HUES48 (cell line): ENCODE results near the gene MORN5.

ENCODE experiments used
- H3K27ac ChIP-seq: one replicate; pipeline ENCODE4 v1.7.0; 2013; ENCODE audit warnings: low read depth, low read length, inconsistent platforms
- H3K27me3 ChIP-seq: 2 replicates; pipeline ENCODE4 v1.6.1; 2013; ENCODE audit warnings: mild to moderate bottlenecking, low read length; ENCODE audit not compliant: control insufficient read depth, insufficient read depth
- H3K36me3 ChIP-seq: 2 replicates; pipeline ENCODE4 v1.6.1; 2013; ENCODE audit warnings: low read length; ENCODE audit not compliant: control insufficient read depth, insufficient read depth
- H3K4me1 ChIP-seq: 2 replicates; pipeline ENCODE4 v1.6.1; 2013; ENCODE audit warnings: mild to moderate bottlenecking, low read length; ENCODE audit not compliant: control insufficient read depth, insufficient read depth
- H3K4me3 ChIP-seq: 2 replicates; pipeline ENCODE4 v1.5.1; 2013; ENCODE audit warnings: mild to moderate bottlenecking, low read depth, low read length
- H3K9ac ChIP-seq: 2 replicates; pipeline ENCODE4 v1.6.1; 2013; ENCODE audit warnings: mild to moderate bottlenecking, low read depth, low read length, moderate library complexity
- H3K9me3 ChIP-seq: 2 replicates; pipeline ENCODE4 v1.6.1; 2013; ENCODE audit warnings: low read length; ENCODE audit not compliant: control insufficient read depth, insufficient read depth

Gene MORN5

GRCh38 chr9:122218071-122218934 lies 58.6 kb downstream of the MORN5 start:
- Histone ChIP-seq H3K36me3 (no peaks in the 10 kb centered on the region), H3K27ac (no peak overlapping the region), H3K27me3 (peaks cover 99% of the 10 kb centered on the region), H3K9me3 (no peaks in the 10 kb centered on the region), H3K9ac (no peak overlapping the region), H3K4me3 (peak overlapping the region; percentile 54; the same call in 1 of the 2 replicates), H3K4me1 (peaks cover 29% of the 10 kb centered on the region)

DNA sequence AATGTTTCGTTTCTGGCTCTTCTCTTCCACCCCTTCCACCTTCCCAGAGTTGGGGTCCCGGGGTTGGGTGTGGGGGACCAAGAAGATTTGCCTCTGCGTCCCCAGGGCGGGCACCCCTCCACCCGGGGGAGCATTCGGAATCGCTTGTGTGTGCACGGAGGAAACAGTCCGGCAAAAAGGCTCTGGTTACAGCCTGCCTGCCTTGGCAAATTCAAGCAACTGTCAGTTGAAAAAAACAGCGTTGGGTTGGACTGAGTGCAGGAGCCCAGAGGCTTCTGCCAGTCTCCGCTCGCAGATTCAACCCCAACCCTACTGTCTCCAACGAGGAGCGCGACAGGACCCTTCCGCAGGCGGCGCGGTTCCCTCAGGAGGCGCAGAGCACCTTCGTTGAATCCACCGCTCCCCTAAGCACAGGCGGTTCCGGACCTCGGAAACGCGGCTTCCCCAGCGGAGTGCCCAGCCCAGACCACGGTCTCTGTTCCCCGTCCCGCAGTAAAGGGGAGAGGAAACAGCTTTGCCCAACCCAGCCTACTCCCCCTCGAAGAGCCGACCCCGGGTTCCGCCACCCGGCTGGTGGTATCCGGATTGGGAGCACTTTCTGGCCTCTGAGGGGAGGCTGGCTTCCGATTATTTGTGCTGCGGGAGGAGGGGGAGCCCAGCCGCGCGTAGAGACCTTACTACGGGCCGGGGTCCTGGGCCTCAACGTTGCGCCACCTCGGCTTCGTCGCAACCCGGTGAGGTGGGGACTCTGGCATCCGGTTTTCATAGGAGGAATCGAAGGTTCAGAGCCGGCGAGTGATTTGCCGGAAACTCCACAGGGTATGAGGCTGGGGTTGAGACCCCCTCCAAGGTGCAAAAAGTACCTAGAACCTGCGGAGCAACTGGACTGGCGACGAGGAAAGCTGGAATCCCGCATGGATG lies 59.5 kb downstream of the MORN5 start:
- H3K27ac ChIP-seq: no peak overlapping the region
- no peaks in the 10 kb centered on the region for H3K9me3 ChIP-seq
- no peak overlapping the region for H3K9ac ChIP-seq
- peak overlapping the region; percentile 54 for H3K4me3 ChIP-seq
- H3K27me3 ChIP-seq: peaks cover 100% of the 10 kb centered on the region
- H3K4me1 ChIP-seq: peaks cover 29% of the 10 kb centered on the region
- H3K36me3 ChIP-seq: no peaks in the 10 kb centered on the region

- Histone ChIP-seq H3K9ac (no peak overlapping the region), H3K9me3 (no peaks in the 10 kb centered on the region), H3K36me3 (no peaks in the 10 kb centered on the region), H3K27ac (no peak overlapping the region), H3K4me1 (peaks cover 29% of the 10 kb centered on the region), H3K27me3 (peaks cover 100% of the 10 kb centered on the region), H3K4me3 (peak overlapping the region; percentile 54)
These were observed 60.4 kb downstream of the MORN5 start for GRCh38 chr9:122219856-122220672.

DNA sequence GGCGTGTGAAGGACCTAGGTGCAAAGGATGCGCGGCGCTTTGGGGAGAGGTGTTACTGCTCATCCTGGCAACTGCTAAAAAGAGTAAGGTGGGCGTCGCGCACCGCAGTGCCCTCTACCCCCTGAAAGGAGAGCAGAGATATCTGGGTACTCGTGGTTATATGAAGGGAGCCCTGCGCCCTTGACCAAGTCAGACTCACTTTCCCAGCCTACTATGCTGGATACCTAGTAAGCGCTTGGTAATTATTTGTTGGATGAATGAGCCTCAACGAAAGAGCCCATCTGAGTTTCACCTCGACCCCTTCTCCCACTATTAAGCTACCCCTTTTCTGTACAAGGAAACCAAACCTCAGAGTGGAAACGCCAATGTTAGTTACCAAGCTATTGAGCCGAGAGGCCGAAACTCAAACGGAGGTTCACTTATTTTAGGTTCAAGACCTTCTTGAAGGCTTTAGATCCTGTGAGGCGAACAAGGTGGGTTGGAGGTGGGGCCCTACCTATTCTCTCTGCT lies 61.0 kb downstream of the MORN5 start:
- Histone ChIP-seq H3K27ac (no peak overlapping the region), H3K4me1 (peaks cover 30% of the 10 kb centered on the region), H3K4me3 (peak overlapping the region; percentile 54), H3K36me3 (no peaks in the 10 kb centered on the region), H3K9me3 (no peaks in the 10 kb centered on the region), H3K27me3 (peaks cover 100% of the 10 kb centered on the region), H3K9ac (no peak overlapping the region)

DNA sequence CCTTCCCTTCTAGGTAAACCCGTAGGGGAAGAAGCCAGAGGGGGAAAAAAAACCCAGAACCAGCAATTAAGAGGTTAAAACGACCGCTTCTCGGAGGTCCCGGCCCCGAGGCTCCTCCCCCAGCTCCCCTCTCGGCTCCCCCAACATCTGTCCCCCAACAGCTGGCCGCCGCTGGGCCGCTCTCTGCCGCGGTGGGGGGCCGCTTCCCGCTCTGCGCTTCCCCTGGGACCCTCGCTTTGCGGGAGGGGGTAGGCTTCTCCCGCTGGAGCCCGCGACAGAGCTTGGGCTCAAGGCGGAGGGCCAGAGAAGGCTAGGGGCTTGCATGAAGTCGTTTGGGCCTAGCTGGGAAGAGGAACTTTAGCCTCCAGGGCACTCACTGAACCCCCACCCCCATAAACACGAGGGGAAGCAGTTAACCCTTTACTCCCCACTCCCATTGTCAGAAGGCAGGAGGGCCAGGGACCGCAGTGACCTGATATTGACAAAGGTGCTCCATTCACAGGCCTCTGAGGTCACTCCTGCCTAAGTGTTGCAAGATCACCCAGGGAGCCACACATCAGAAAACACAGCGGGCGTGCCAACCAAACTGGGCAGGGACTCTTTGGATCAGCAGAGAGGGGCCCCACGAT lies 61.6 kb downstream of the MORN5 start:
- no peak overlapping the region for H3K27ac ChIP-seq
- peaks cover 100% of the 10 kb centered on the region for H3K27me3 ChIP-seq

DNA sequence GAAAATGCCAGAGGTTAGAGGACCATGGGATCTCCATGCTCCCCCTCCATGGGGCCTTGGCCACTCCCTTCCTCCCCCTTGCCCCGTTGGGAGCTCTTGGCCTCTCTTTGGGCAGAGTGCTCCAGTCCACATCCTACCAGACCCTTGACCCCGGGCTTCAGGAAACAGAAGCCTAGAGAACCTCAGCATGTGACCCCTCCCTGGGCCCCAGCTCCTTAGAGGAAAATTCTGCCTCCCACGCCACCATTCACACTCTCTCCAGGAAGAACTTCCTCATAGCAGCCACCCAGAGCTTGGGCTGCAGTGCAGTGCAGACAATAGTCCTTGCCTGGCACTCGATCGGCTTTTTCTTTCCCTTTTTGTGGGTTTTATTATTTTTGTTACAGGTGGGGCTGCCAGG lies 63.1 kb downstream of the MORN5 start:
- H3K9me3 ChIP-seq: no peaks in the 10 kb centered on the region
- peaks cover 47% of the 10 kb centered on the region for H3K4me1 ChIP-seq
- no peak overlapping the region for H3K4me3 ChIP-seq
- no peak overlapping the region for H3K27ac ChIP-seq
- peaks cover 100% of the 10 kb centered on the region for H3K27me3 ChIP-seq
- H3K36me3 ChIP-seq: no peaks in the 10 kb centered on the region
- no peak overlapping the region for H3K9ac ChIP-seq

More for the DNA sequence above, 61.6 kb downstream of the MORN5 start:
- no peaks in the 10 kb centered on the region for H3K9me3 ChIP-seq
- peaks cover 36% of the 10 kb centered on the region for H3K4me1 ChIP-seq
- no peak overlapping the region for H3K9ac ChIP-seq
- H3K36me3 ChIP-seq: no peaks in the 10 kb centered on the region
- H3K4me3 ChIP-seq: peak overlapping the region; percentile 54

- H3K27me3 ChIP-seq: peaks cover 99% of the 10 kb centered on the region
- H3K4me1 ChIP-seq: peaks cover 47% of the 10 kb centered on the region
- no peak overlapping the region for H3K9ac ChIP-seq
- H3K36me3 ChIP-seq: no peaks in the 10 kb centered on the region
- H3K4me3 ChIP-seq: no peak overlapping the region
- H3K9me3 ChIP-seq: no peaks in the 10 kb centered on the region
- no peak overlapping the region for H3K27ac ChIP-seq
These were observed 63.7 kb downstream of the MORN5 start for GRCh38 chr9:122223435-122223834.

DNA sequence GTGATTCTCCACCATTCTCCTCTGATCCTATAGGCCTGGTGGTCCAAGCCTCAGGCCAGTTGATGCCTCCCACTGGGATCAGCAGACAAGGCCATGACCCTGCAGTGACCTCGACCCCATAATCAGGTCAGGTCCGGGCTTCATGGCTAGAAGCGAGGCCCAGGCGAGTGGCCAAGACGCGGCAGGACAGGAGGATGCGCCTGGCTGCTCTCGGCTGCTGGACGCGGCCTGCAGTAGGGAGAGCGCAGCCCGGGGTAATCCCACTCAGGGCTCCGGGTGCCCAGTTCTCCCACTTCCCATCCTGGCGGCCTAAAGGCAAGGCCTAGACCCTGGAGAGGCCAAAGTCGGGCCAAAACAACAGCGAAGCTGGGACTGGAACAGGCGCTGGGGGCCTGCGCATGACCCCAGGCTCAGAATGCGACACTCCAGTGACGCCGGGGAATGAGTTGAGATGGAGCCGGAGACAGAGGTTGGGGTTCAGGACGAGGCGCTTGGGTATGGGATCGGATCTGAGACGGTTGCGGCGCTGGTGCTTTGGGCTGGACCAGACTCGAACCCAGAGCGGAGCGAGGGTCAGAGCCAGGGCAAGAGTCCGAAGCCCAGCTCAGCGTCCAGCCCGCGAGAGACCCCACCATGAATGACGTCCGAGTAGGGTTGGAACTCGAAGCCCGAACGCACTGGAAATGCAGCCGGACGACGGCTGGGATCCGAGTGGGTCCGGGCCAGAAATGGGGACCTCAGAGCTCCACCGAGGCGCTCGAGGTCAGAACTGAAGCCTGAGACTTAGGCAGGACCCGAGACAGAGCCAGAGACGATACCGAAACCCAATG lies 65.8 kb downstream of the MORN5 start:
- peak overlapping the region; percentile 36; the same call in 1 of the 2 replicates for H3K4me3 ChIP-seq
- H3K9me3 ChIP-seq: no peaks in the 10 kb centered on the region
- no peak overlapping the region for H3K9ac ChIP-seq
- H3K27ac ChIP-seq: no peak overlapping the region
- H3K36me3 ChIP-seq: no peaks in the 10 kb centered on the region
- peaks cover 38% of the 10 kb centered on the region for H3K4me1 ChIP-seq
- peaks cover 99% of the 10 kb centered on the region for H3K27me3 ChIP-seq

DNA sequence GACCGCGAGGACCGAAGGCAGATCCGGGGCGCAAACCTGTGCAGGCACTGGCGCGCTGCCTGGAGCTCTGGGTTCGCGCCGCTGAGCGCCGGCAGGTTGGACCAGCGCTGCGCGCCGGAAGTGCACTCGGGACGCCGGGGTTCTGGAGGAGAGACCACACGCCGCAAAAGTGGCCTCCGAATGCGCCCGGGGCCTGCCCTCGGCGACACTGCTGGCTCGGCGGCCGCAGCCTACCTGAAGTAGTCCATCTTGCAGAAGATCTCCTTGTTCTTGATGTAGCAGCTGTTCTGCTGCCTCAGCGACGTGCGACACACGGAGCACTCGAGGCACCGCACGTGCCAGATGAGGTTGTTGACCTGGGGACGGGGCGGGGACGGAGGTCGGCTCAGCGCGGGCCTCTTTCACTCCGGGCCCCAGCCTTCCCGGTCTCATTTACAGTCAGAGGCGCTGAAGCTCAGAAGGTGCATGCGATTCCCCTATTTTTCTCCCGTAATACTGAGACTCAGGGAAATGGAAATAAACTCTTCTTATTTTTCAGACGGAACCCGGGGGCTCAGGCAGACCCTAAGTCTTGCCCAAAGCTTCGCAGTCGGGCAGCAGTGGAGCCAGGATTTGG lies 66.5 kb downstream of the MORN5 start:
- no peaks in the 10 kb centered on the region for H3K36me3 ChIP-seq
- H3K4me1 ChIP-seq: peaks cover 33% of the 10 kb centered on the region
- no peaks in the 10 kb centered on the region for H3K9me3 ChIP-seq
- no peak overlapping the region for H3K9ac ChIP-seq
- H3K27ac ChIP-seq: no peak overlapping the region
- peak overlapping the region; percentile 36; the same call in 1 of the 2 replicates for H3K4me3 ChIP-seq
- H3K27me3 ChIP-seq: peaks cover 99% of the 10 kb centered on the region
